ENCODE measurements around the gene EXOC2.
"Not testable (repeated sequence)": the region's sequence is repeated elsewhere in the genome, so short reads cannot be mapped to it uniquely, and the experiment has no call there.

Gene EXOC2

GRCh38 chr6:605895-606294, 87.0 kb downstream of the EXOC2 start:
- H3K27ac Mint-ChIP-seq (ENCODE audit: low read depth); H3K9me3 Mint-ChIP-seq; H3K4me1 Mint-ChIP-seq; H3K4me3 Mint-ChIP-seq; ATAC-seq (replicated peaks; ENCODE audit: extremely low read depth, poor library complexity, severe bottlenecking); H3K27me3 Mint-ChIP-seq; DNase-seq (ENCODE audit: low spot score in 2 of 2): not testable (repeated sequence)
- H3K36me3 Mint-ChIP-seq (ENCODE audit: insufficient read depth) = peaks cover 15% of the 10 kb centered on the region

- Mint-ChIP-seq H3K4me3 (no peak overlapping the region), H3K36me3 (ENCODE audit: insufficient read depth) (peaks cover 15% of the 10 kb centered on the region), H3K4me1 (no peaks in the 10 kb centered on the region), H3K27ac (ENCODE audit: low read depth) (no peak overlapping the region), H3K27me3 (no peaks in the 10 kb centered on the region), H3K9me3 (no peaks in the 10 kb centered on the region)
- ATAC-seq (replicated peaks; ENCODE audit: extremely low read depth, poor library complexity, severe bottlenecking) (no peak), DNase-seq (ENCODE audit: low spot score in 2 of 2) (no peak)
Measured at GRCh38 chr6:604579-604978, 88.4 kb downstream of the EXOC2 start.

GRCh38 chr6:603265-603664, 89.7 kb downstream of the EXOC2 start:
- Mint-ChIP-seq H3K36me3 (ENCODE audit: insufficient read depth) (peaks cover 16% of the 10 kb centered on the region), H3K9me3 (no peaks in the 10 kb centered on the region), H3K27ac (ENCODE audit: low read depth) (no peak overlapping the region), H3K27me3 (no peaks in the 10 kb centered on the region), H3K4me3 (no peak overlapping the region), H3K4me1 (no peaks in the 10 kb centered on the region)
- ATAC-seq (replicated peaks; ENCODE audit: extremely low read depth, poor library complexity, severe bottlenecking) = no peak
- DNase-seq (ENCODE audit: low spot score in 2 of 2) = no peak

- no peak overlapping the region for H3K27ac Mint-ChIP-seq (ENCODE audit: low read depth)
- ATAC-seq (replicated peaks; ENCODE audit: extremely low read depth, poor library complexity, severe bottlenecking) = no peak
Measured at GRCh38 chr6:599576-600448, 93.1 kb downstream of the EXOC2 start.

GRCh38 chr6:593907-594212, 99.1 kb downstream of the EXOC2 start:
- H3K4me3 Mint-ChIP-seq = no peak overlapping the region
- peaks cover 34% of the 10 kb centered on the region for H3K36me3 Mint-ChIP-seq (ENCODE audit: insufficient read depth)

More at GRCh38 chr6:599576-600448, 93.1 kb downstream of the EXOC2 start:
- Mint-ChIP-seq H3K4me1 (no peaks in the 10 kb centered on the region), H3K4me3 (no peak overlapping the region), H3K27me3 (no peaks in the 10 kb centered on the region), H3K36me3 (ENCODE audit: insufficient read depth) (peaks cover 15% of the 10 kb centered on the region), H3K9me3 (no peaks in the 10 kb centered on the region)
- no peak for DNase-seq (ENCODE audit: low spot score in 2 of 2)

GRCh38 chr6:593139-593906, 99.6 kb downstream of the EXOC2 start:
- no peak overlapping the region for H3K27ac Mint-ChIP-seq (ENCODE audit: low read depth)
- peaks cover 18% of the 10 kb centered on the region for H3K4me1 Mint-ChIP-seq
- ATAC-seq (replicated peaks; ENCODE audit: extremely low read depth, poor library complexity, severe bottlenecking) = peak; percentile 43
- H3K27me3 Mint-ChIP-seq = no peaks in the 10 kb centered on the region
- H3K9me3 Mint-ChIP-seq = no peaks in the 10 kb centered on the region
- DNase-seq (ENCODE audit: low spot score in 2 of 2) = peak; percentile 37 to 40
- H3K4me3 Mint-ChIP-seq = no peak overlapping the region
- H3K36me3 Mint-ChIP-seq (ENCODE audit: insufficient read depth) = peaks cover 32% of the 10 kb centered on the region

More at GRCh38 chr6:593907-594212, 99.1 kb downstream of the EXOC2 start:
- peaks cover 18% of the 10 kb centered on the region for H3K4me1 Mint-ChIP-seq
- DNase-seq (ENCODE audit: low spot score in 2 of 2) (no peak), ATAC-seq (replicated peaks; ENCODE audit: extremely low read depth, poor library complexity, severe bottlenecking) (no peak)
- H3K27me3 Mint-ChIP-seq = no peaks in the 10 kb centered on the region
- H3K27ac Mint-ChIP-seq (ENCODE audit: low read depth) = no peak overlapping the region
- H3K9me3 Mint-ChIP-seq = no peaks in the 10 kb centered on the region

GRCh38 chr6:589090-589489, 103.8 kb downstream of the EXOC2 start:
- DNase-seq (ENCODE audit: low spot score in 2 of 2) (no peak), ATAC-seq (replicated peaks; ENCODE audit: extremely low read depth, poor library complexity, severe bottlenecking) (no peak)
- Mint-ChIP-seq H3K27ac (ENCODE audit: low read depth) (no peak overlapping the region), H3K36me3 (ENCODE audit: insufficient read depth) (peaks cover 32% of the 10 kb centered on the region), H3K9me3 (no peaks in the 10 kb centered on the region), H3K27me3 (no peaks in the 10 kb centered on the region), H3K4me3 (no peak overlapping the region), H3K4me1 (peaks cover 18% of the 10 kb centered on the region)

GRCh38 chr6:586553-586952, 106.4 kb downstream of the EXOC2 start:
- Mint-ChIP-seq H3K4me3 (no peak overlapping the region), H3K4me1 (peaks cover 19% of the 10 kb centered on the region), H3K36me3 (ENCODE audit: insufficient read depth) (peaks cover 24% of the 10 kb centered on the region), H3K9me3 (no peaks in the 10 kb centered on the region), H3K27ac (ENCODE audit: low read depth) (no peak overlapping the region), H3K27me3 (no peaks in the 10 kb centered on the region)
- ATAC-seq (replicated peaks; ENCODE audit: extremely low read depth, poor library complexity, severe bottlenecking) (no peak), DNase-seq (ENCODE audit: low spot score in 2 of 2) (no peak)

GRCh38 chr6:583635-584034, 109.3 kb downstream of the EXOC2 start:
- DNase-seq (ENCODE audit: low spot score in 2 of 2) = no peak
- Mint-ChIP-seq H3K9me3 (no peaks in the 10 kb centered on the region), H3K4me3 (no peak overlapping the region), H3K36me3 (ENCODE audit: insufficient read depth) (peaks cover 10% of the 10 kb centered on the region), H3K27ac (ENCODE audit: low read depth) (no peak overlapping the region), H3K4me1 (peaks cover 6% of the 10 kb centered on the region), H3K27me3 (no peaks in the 10 kb centered on the region)
- ATAC-seq (replicated peaks; ENCODE audit: extremely low read depth, poor library complexity, severe bottlenecking) = no peak

GRCh38 chr6:583116-583515, 109.8 kb downstream of the EXOC2 start:
- Mint-ChIP-seq H3K4me1 (peaks cover 6% of the 10 kb centered on the region), H3K27ac (ENCODE audit: low read depth) (no peak overlapping the region), H3K4me3 (no peak overlapping the region), H3K9me3 (no peaks in the 10 kb centered on the region), H3K27me3 (no peaks in the 10 kb centered on the region), H3K36me3 (ENCODE audit: insufficient read depth) (peaks cover 11% of the 10 kb centered on the region)
- ATAC-seq (replicated peaks; ENCODE audit: extremely low read depth, poor library complexity, severe bottlenecking) = no peak
- no peak for DNase-seq (ENCODE audit: low spot score in 2 of 2)

GRCh38 chr6:582370-582769, 110.6 kb downstream of the EXOC2 start:
- H3K4me3 Mint-ChIP-seq = no peak overlapping the region
- ATAC-seq (replicated peaks; ENCODE audit: extremely low read depth, poor library complexity, severe bottlenecking) (no peak), DNase-seq (ENCODE audit: low spot score in 2 of 2) (no peak)
- peaks cover 6% of the 10 kb centered on the region for H3K4me1 Mint-ChIP-seq
- H3K36me3 Mint-ChIP-seq (ENCODE audit: insufficient read depth) = peaks cover 11% of the 10 kb centered on the region
- no peaks in the 10 kb centered on the region for H3K9me3 Mint-ChIP-seq
- H3K27ac Mint-ChIP-seq (ENCODE audit: low read depth) = no peak overlapping the region
- no peaks in the 10 kb centered on the region for H3K27me3 Mint-ChIP-seq

GRCh38 chr6:579339-579738, 113.6 kb downstream of the EXOC2 start:
- no peaks in the 10 kb centered on the region for H3K27me3 Mint-ChIP-seq
- no peak for ATAC-seq (replicated peaks; ENCODE audit: extremely low read depth, poor library complexity, severe bottlenecking)
- no peak overlapping the region for H3K27ac Mint-ChIP-seq (ENCODE audit: low read depth)
- no peak overlapping the region for H3K4me3 Mint-ChIP-seq
- DNase-seq (ENCODE audit: low spot score in 2 of 2) = no peak
- H3K36me3 Mint-ChIP-seq (ENCODE audit: insufficient read depth) = peaks cover 11% of the 10 kb centered on the region
- no peaks in the 10 kb centered on the region for H3K9me3 Mint-ChIP-seq
- peaks cover 6% of the 10 kb centered on the region for H3K4me1 Mint-ChIP-seq

All from central memory CD8-positive, alpha-beta T cell (primary cell).